WTC11 (cell line): ENCODE measurements around the gene CD69. TPM values are rescaled to one million over a fixed set of nuclear protein-coding genes. Genes with fewer than 3 reads are reported as not detected.

Experiments
- ATAC-seq: fragments of 200-7000 bp; cut with Tn5 transposase; 2 replicates; pipeline ENCODE4 v1.10.0; 2021; ENCODE audit warnings: mild to moderate bottlenecking, moderate library complexity
- CTCF ChIA-PET: fragments of 300-600 bp; sonication (Branson Sonifier 250); formaldehyde crosslinking; loops from one replicate; lab custom pipeline; 2021; ENCODE audit warnings: antibody characterized with exemption; lab: Charles Lee
- POLR2A ChIA-PET: fragments of 350-600 bp; sonication (Branson Sonifier 250); formaldehyde crosslinking; loops from one replicate; lab custom pipeline; 2021; ENCODE audit warnings: antibody characterized with exemption; lab: Charles Lee
- DNase-seq: peaks from one replicate; pipeline ENCODE4 v3.0.0; 2021; ENCODE audit warnings: low spot score
- H3K27ac Mint-ChIP-seq: 2 replicates; pipeline ENCODE4 v1.8.0; 2021; ENCODE audit warnings: mixed read lengths
- H3K27me3 Mint-ChIP-seq: 2 replicates; pipeline ENCODE4 v1.8.0; 2021; ENCODE audit warnings: low read depth, mild to moderate bottlenecking, moderate library complexity, mixed read lengths
- H3K36me3 Mint-ChIP-seq: 2 replicates; pipeline ENCODE4 v1.8.0; 2021; ENCODE audit warnings: mixed read lengths
- H3K4me1 Mint-ChIP-seq: 2 replicates; pipeline ENCODE4 v1.8.0; 2022; ENCODE audit warnings: mixed read lengths
- H3K4me3 Mint-ChIP-seq: 2 replicates; pipeline ENCODE4 v1.8.0; 2021; ENCODE audit warnings: mild to moderate bottlenecking, moderate library complexity, mixed read lengths
- H3K9me3 Mint-ChIP-seq: 2 replicates; pipeline ENCODE4 v1.8.0; 2021; ENCODE audit warnings: mixed read lengths
- ARID4B ChIP-seq: sonication (generic); formaldehyde crosslinking; IDR thresholded peaks from 2 replicates; pipeline ENCODE4 v1.8.0; 2023; ENCODE audit warnings: missing genetic modification reagents, mild to moderate bottlenecking, borderline replicate concordance
- E2F1 ChIP-seq: sonication (generic); formaldehyde crosslinking; IDR thresholded peaks from 2 replicates; pipeline ENCODE4 v1.8.0; 2022; ENCODE audit warnings: mild to moderate bottlenecking, missing genetic modification reagents
- FOXK1 ChIP-seq: sonication (generic); formaldehyde crosslinking; IDR thresholded peaks from 2 replicates; pipeline ENCODE4 v1.8.0; 2022; ENCODE audit warnings: mild to moderate bottlenecking, moderate library complexity, missing genetic modification reagents
- GABPB1 ChIP-seq: sonication (generic); formaldehyde crosslinking; IDR thresholded peaks from 2 replicates; pipeline ENCODE4 v1.8.1; 2023; ENCODE audit warnings: mild to moderate bottlenecking, missing genetic modification reagents
- GTF2I ChIP-seq: fragments of 250-450 bp; sonication (Bioruptor Pico); conservative IDR thresholded peaks from 2 replicates; pipeline ENCODE4 v1.4.0; 2021; ENCODE audit warnings: mild to moderate bottlenecking
- IRF2 ChIP-seq: sonication (generic); formaldehyde crosslinking; IDR thresholded peaks from 2 replicates; pipeline ENCODE4 v1.8.0; 2022; ENCODE audit warnings: low read depth, missing genetic modification reagents, borderline replicate concordance
- JAZF1 ChIP-seq: fragments of 250-450 bp; sonication (Bioruptor Pico); IDR thresholded peaks from 2 replicates; pipeline ENCODE4 v1.9.0; 2021; ENCODE audit warnings: moderate library complexity, mild to moderate bottlenecking, inconsistent platforms
- MYBL2 ChIP-seq: sonication (generic); formaldehyde crosslinking; IDR thresholded peaks from 2 replicates; pipeline ENCODE4 v1.8.1; 2023; ENCODE audit warnings: mild to moderate bottlenecking, moderate library complexity, missing genetic modification reagents
- PRDM15 ChIP-seq: sonication (generic); formaldehyde crosslinking; IDR thresholded peaks from 2 replicates; pipeline ENCODE4 v1.8.0; 2022; ENCODE audit warnings: missing genetic modification reagents
- RELA ChIP-seq: sonication (generic); formaldehyde crosslinking; IDR thresholded peaks from 2 replicates; pipeline ENCODE4 v1.8.1; 2022; ENCODE audit warnings: missing genetic modification reagents, mild to moderate bottlenecking, borderline replicate concordance
- RORB ChIP-seq: fragments of 250-450 bp; sonication (Bioruptor Pico); IDR thresholded peaks from 2 replicates; pipeline ENCODE4 v1.9.0; 2021; ENCODE audit warnings: mild to moderate bottlenecking
- SP1 ChIP-seq: sonication (generic); formaldehyde crosslinking; conservative IDR thresholded peaks from 2 replicates; pipeline ENCODE4 v1.8.1; 2022; ENCODE audit warnings: missing genetic modification reagents
- TCF7 ChIP-seq: sonication (generic); formaldehyde crosslinking; IDR thresholded peaks from 2 replicates; pipeline ENCODE4 v1.8.0; 2022; ENCODE audit warnings: mild to moderate bottlenecking, low read depth, missing genetic modification reagents, moderate library complexity
- ZMAT4 ChIP-seq: fragments of 250-450 bp; sonication (Bioruptor Pico); IDR thresholded peaks from 2 replicates; pipeline ENCODE4 v1.9.0; 2021; ENCODE audit warnings: mild to moderate bottlenecking
- ZNF219 ChIP-seq: sonication (generic); formaldehyde crosslinking; IDR thresholded peaks from 2 replicates; pipeline ENCODE4 v1.8.0; 2023; ENCODE audit warnings: missing genetic modification reagents, mild to moderate bottlenecking, borderline replicate concordance
- ZNF396 ChIP-seq: fragments of 250-450 bp; sonication (Bioruptor Pico); IDR thresholded peaks from 2 replicates; pipeline ENCODE4 v1.8.0; 2021; ENCODE audit warnings: mild to moderate bottlenecking, moderate library complexity, borderline replicate concordance
- ZNF416 ChIP-seq: fragments of 250-450 bp; sonication (Bioruptor Pico); IDR thresholded peaks from 2 replicates; pipeline ENCODE4 v1.9.0; 2021; ENCODE audit warnings: mild to moderate bottlenecking, inconsistent platforms
- total RNA-seq: library from RNA; stranded (reverse); gene quantifications from 3 replicates; pipeline ENCODE4 v1.2.3, GENCODE V29; 2021
- TF ChIP-seq, protein P1 (sequence below): sonication (generic); formaldehyde crosslinking; IDR thresholded peaks from 2 replicates; pipeline ENCODE4 v1.8.1; 2022; ENCODE audit warnings: low read depth, mild to moderate bottlenecking, moderate library complexity, missing genetic modification reagents, borderline replicate concordance
- TF ChIP-seq, protein P2 (sequence below): sonication (generic); formaldehyde crosslinking; conservative IDR thresholded peaks from 2 replicates; pipeline ENCODE4 v1.8.1; 2022; ENCODE audit warnings: mild to moderate bottlenecking, missing genetic modification reagents
- TF ChIP-seq, protein P3 (sequence below): sonication (generic); formaldehyde crosslinking; IDR thresholded peaks from 2 replicates; pipeline ENCODE4 v1.8.1; 2023; ENCODE audit warnings: mild to moderate bottlenecking, missing genetic modification reagents, moderate library complexity

The CD69 gene
- total RNA-seq, 1 experiment from 2014 or later, result 0.42 TPM

- ATAC-seq, result no peak
- Mint-ChIP-seq H3K36me3 (no peaks in the 10 kb centered on the region), H3K4me3 (no peak overlapping the region), H3K27me3 (no peaks in the 10 kb centered on the region), H3K4me1 (peaks cover 9% of the 10 kb centered on the region), H3K9me3 (no peaks in the 10 kb centered on the region), H3K27ac (no peak overlapping the region)
- ChIA-PET CTCF (interaction anchor here (1.0 to 2.0 kb wide), 3 partner anchors 9 to 17 kb away, joined by 3 to 5 read pairs (median 5); no protein-coding TSS in a partner anchor), POLR2A (no interaction called here)
- no peak for DNase-seq
- TF ChIP-seq IRF2 (CRISPR knock-in tag) (no peak), GABPB1 (CRISPR knock-in tag) (no peak), PRDM15 (CRISPR knock-in tag) (no peak), JAZF1 (no peak), ZMAT4 (CRISPR knock-in tag) (no peak), SP1 (CRISPR knock-in tag) (no peak), RORB (CRISPR knock-in tag) (no peak), ZNF416 (CRISPR knock-in tag) (no peak), RELA (no peak), GTF2I (CRISPR knock-in tag) (no peak), ARID4B (CRISPR knock-in tag) (no peak)
- TF ChIP-seq, protein P1, sequence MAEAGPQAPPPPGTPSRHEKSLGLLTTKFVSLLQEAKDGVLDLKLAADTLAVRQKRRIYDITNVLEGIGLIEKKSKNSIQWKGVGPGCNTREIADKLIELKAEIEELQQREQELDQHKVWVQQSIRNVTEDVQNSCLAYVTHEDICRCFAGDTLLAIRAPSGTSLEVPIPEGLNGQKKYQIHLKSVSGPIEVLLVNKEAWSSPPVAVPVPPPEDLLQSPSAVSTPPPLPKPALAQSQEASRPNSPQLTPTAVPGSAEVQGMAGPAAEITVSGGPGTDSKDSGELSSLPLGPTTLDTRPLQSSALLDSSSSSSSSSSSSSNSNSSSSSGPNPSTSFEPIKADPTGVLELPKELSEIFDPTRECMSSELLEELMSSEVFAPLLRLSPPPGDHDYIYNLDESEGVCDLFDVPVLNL, result no peak
- TF ChIP-seq, protein P2, sequence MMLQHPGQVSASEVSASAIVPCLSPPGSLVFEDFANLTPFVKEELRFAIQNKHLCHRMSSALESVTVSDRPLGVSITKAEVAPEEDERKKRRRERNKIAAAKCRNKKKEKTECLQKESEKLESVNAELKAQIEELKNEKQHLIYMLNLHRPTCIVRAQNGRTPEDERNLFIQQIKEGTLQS (CRISPR knock-in tag), result no peak
- TF ChIP-seq, protein P3, sequence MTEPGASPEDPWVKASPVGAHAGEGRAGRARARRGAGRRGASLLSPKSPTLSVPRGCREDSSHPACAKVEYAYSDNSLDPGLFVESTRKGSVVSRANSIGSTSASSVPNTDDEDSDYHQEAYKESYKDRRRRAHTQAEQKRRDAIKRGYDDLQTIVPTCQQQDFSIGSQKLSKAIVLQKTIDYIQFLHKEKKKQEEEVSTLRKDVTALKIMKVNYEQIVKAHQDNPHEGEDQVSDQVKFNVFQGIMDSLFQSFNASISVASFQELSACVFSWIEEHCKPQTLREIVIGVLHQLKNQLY (CRISPR knock-in tag), result no peak
Observed at GRCh38 chr12:9759694-9760093, 1.0 kb downstream of the CD69 start.

DNA sequence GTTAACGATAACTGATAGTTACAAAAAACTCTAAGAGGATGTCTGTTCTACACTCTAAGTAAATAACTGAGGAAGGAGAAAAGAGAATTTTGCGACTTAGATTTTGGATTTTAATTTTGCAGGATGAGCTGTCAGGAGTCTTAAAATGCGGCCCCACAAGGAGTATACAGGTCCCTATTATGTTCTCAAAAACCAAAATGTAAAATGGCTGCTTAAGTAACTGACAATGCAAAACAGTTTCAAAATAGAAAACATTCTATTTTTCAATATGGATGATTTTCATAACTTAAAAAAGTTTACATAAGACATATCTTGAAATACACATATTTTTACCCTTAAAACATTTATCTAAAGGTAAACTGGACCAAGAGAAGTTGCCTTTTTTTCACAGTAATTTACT lies 2.6 kb downstream of the CD69 start:
- POLR2A ChIA-PET, result no interaction called here
- DNase-seq (no peak), ATAC-seq (no peak)
- Mint-ChIP-seq H3K27me3 (no peaks in the 10 kb centered on the region), H3K4me1 (peaks cover 11% of the 10 kb centered on the region), H3K36me3 (no peaks in the 10 kb centered on the region), H3K27ac (no peak overlapping the region), H3K4me3 (no peak overlapping the region), H3K9me3 (no peaks in the 10 kb centered on the region)
- CTCF ChIA-PET, result interaction anchor here (1.5 to 1.6 kb wide), 2 partner anchors 39 to 395 kb away, joined by 3 to 7 read pairs; no protein-coding TSS in a partner anchor
- TF ChIP-seq FOXK1 (CRISPR knock-in tag) (no peak), ZNF396 (CRISPR knock-in tag) (no peak), E2F1 (CRISPR knock-in tag) (no peak), MYBL2 (no peak), ZNF219 (CRISPR knock-in tag) (no peak), TCF7 (CRISPR knock-in tag) (no peak), ZMAT4 (CRISPR knock-in tag) (no peak)
